ENCODE measurements around the gene NCEH1.
"Not testable (repeated sequence)": the region's sequence is repeated elsewhere in the genome, so short reads cannot be mapped to it uniquely, and the experiment has no call there.

Gene NCEH1

GRCh38 chr3:172707030-172707429 is 3.8 kb downstream of the NCEH1 start:
- no peak for DNase-seq

GRCh38 chr3:172705170-172705569 is 5.7 kb downstream of the NCEH1 start:
- DNase-seq: no peak

GRCh38 chr3:172704001-172704400 is 6.9 kb downstream of the NCEH1 start:
- no peak for DNase-seq

- not testable (repeated sequence) for DNase-seq
These were observed 8.1 kb downstream of the NCEH1 start for GRCh38 chr3:172702731-172703130.

- no peak for DNase-seq
These were observed 8.6 kb downstream of the NCEH1 start for GRCh38 chr3:172702256-172702655.

GRCh38 chr3:172701751-172702150 is 9.1 kb downstream of the NCEH1 start:
- no peak for DNase-seq

- DNase-seq: no peak
These were observed 9.9 kb downstream of the NCEH1 start for GRCh38 chr3:172700936-172701455.

- no peak for DNase-seq
These were observed 10.6 kb downstream of the NCEH1 start for GRCh38 chr3:172700256-172700655.

- no peak for DNase-seq
These were observed 11.8 kb downstream of the NCEH1 start for GRCh38 chr3:172699031-172699430.

- no peak for DNase-seq
These were observed 12.2 kb downstream of the NCEH1 start for GRCh38 chr3:172698631-172699030.

- no peak for DNase-seq
These were observed 13.3 kb downstream of the NCEH1 start for GRCh38 chr3:172697558-172697957.

- DNase-seq: no peak
These were observed 14.5 kb downstream of the NCEH1 start for GRCh38 chr3:172696357-172696756.

GRCh38 chr3:172694573-172695246 is 16.2 kb downstream of the NCEH1 start:
- DNase-seq: no peak

- DNase-seq: no peak
These were observed 18.0 kb downstream of the NCEH1 start for GRCh38 chr3:172692751-172693338.

GRCh38 chr3:172690936-172691335 is 19.9 kb downstream of the NCEH1 start:
- DNase-seq: no peak

GRCh38 chr3:172688588-172688987 is 22.3 kb downstream of the NCEH1 start:
- no peak for DNase-seq

GRCh38 chr3:172687501-172687900 is 23.4 kb downstream of the NCEH1 start:
- peak; percentile 21 for DNase-seq

GRCh38 chr3:172685331-172686214 is 25.3 kb downstream of the NCEH1 start:
- no peak for DNase-seq

GRCh38 chr3:172680684-172681083 is 30.2 kb downstream of the NCEH1 start:
- no peak for DNase-seq

GRCh38 chr3:172679599-172679998 is 31.3 kb downstream of the NCEH1 start:
- no peak for DNase-seq

GRCh38 chr3:172678068-172678467 is 32.8 kb downstream of the NCEH1 start:
- DNase-seq: no peak

- DNase-seq: no peak
These were observed 34.5 kb downstream of the NCEH1 start for GRCh38 chr3:172676196-172676922.
